ENCODE measurements around the gene C10orf120. TPM values are rescaled to one million over a fixed set of nuclear protein-coding genes. Genes with fewer than 3 reads are reported as not detected.

Gene C10orf120
- total RNA-seq, 2 donors from 2014 or later = not detected

DNA sequence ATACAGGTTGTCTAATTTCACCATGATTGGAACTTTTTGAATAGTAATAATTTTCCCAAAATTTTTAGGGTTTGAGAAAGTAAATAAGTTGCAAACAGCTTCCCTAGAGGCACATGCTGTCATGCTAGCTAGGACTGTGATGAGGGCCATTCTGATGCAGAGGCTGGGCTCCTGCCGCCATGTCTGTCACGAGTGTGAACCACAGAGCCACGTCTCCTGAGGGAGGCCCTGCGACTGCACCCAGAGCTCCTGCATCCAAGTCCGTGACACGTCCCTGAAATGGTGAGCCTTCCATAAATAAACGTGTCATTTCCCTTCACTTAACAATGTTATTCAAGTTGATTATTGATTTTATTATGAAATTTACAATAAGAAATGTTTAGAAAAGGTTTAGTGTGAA lies 40.0 kb downstream of the C10orf120 start:
- no peak overlapping the region for H3K27ac Mint-ChIP-seq
- H3K36me3 Mint-ChIP-seq (ENCODE audit: low read depth) = no peaks in the 10 kb centered on the region
- H3K27me3 Mint-ChIP-seq = peaks cover 29% of the 10 kb centered on the region
- H3K9me3 Mint-ChIP-seq = no peaks in the 10 kb centered on the region
- no peaks in the 10 kb centered on the region for H3K4me1 Mint-ChIP-seq
- no peak overlapping the region for H3K4me3 Mint-ChIP-seq
- no peak for ATAC-seq (replicated peaks)

DNA sequence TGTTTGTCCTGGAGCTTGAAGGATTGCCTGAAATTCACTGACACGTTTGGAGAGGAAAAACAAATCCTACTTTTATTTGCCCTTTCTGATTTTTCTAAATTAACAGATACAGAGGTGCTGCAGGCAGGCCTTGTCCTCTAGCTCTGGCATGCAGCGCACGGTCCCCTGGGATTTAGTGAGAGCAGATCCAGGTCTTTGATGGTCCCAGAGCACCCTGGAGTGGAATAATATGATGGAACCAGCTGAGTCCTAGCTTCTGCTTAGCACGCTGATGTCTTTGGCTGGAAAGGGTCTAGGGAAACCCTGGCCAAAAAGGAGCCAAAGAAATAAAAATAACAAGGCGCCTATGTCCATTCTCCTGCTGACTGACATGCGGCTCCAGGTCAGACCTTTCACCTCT lies 40.5 kb downstream of the C10orf120 start:
- Mint-ChIP-seq H3K9me3 (no peaks in the 10 kb centered on the region), H3K27me3 (peaks cover 32% of the 10 kb centered on the region), H3K4me3 (no peak overlapping the region), H3K4me1 (no peaks in the 10 kb centered on the region), H3K36me3 (ENCODE audit: low read depth) (no peaks in the 10 kb centered on the region), H3K27ac (no peak overlapping the region)
- ATAC-seq (replicated peaks) = no peak

DNA sequence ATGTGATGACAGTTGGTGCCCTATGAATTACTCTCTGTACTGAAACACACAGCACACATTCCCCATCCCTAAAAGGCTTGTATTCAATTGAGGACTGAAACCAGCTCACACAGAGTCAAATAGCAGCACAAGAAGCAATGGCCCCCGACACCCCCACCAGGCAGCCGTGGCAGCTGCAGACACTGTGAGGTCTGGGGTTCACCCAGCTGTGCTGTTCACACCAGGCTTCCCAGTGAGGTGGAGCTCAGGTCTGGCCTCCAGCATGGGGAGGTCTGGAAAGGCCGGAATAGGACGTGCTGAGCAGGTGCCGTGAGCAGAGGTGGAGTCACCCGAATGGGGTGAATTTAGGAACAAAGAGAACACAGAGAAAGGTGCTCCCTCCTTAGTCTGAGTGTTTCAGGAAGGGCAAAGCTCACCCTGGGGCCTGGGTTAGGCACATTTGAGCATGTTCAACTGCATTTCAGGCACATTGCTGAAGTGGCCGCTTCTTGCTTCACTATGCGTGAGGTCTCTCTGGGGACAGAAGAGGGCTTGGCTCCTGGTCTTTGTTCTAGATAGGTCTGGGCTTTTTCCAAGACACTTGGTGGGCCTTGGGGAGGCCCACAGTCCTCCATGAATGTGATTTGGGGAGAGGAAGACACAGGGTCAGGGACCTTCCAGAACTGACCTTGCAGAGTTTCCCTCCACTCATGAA lies 41.1 kb downstream of the C10orf120 start:
- no peak overlapping the region for H3K27ac Mint-ChIP-seq
- no peaks in the 10 kb centered on the region for H3K9me3 Mint-ChIP-seq
- H3K4me3 Mint-ChIP-seq = no peak overlapping the region
- H3K36me3 Mint-ChIP-seq (ENCODE audit: low read depth) = no peaks in the 10 kb centered on the region
- H3K4me1 Mint-ChIP-seq = no peaks in the 10 kb centered on the region
- peaks cover 33% of the 10 kb centered on the region for H3K27me3 Mint-ChIP-seq
- ATAC-seq (replicated peaks) = no peak

DNA sequence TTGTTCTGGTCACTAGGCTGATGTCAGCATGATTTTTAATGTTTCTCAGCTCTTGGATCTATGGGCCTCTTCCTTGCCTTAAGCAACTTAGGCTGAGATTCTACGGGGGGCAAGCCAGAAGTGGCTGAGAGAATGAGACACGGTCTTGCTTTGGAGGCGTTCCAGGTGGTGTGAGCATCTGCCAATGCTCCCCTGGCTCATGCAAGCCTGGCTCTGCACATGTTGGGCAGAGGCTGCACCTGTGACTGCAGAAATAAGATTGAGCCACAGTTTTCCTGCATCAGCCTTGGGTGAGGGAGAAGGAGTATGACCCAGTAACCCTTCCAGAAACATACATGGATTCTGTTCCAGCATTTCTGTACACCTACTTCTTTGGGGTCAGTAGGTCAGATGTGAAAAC lies 41.9 kb downstream of the C10orf120 start:
- no peak for ATAC-seq (replicated peaks)
- H3K4me3 Mint-ChIP-seq = no peak overlapping the region
- H3K27ac Mint-ChIP-seq = no peak overlapping the region
- H3K36me3 Mint-ChIP-seq (ENCODE audit: low read depth) = no peaks in the 10 kb centered on the region
- peaks cover 2% of the 10 kb centered on the region for H3K9me3 Mint-ChIP-seq
- H3K4me1 Mint-ChIP-seq = no peaks in the 10 kb centered on the region
- peaks cover 41% of the 10 kb centered on the region for H3K27me3 Mint-ChIP-seq

DNA sequence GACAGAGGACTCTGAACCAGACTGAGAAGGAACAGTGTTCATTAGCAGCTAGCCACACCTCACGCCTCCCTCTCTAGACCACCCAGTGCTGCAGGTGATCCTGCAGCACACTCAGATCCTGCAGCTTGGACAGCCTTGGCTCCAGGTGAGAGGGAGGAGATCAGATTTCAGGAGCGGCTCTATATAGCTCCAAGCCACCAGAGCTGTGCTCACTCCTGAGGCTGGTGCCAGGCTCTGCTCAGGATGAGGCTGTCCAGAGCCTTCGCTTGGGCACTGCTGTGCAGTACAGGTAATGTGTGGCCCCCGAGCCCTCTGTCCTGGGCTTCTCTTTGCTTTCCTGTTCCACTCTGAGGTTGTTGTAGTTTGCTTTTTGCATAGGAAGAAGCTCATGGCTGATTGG lies 42.4 kb downstream of the C10orf120 start:
- Mint-ChIP-seq H3K27ac (no peak overlapping the region), H3K4me3 (no peak overlapping the region), H3K9me3 (peaks cover 5% of the 10 kb centered on the region), H3K27me3 (peaks cover 42% of the 10 kb centered on the region), H3K4me1 (no peaks in the 10 kb centered on the region), H3K36me3 (ENCODE audit: low read depth) (no peaks in the 10 kb centered on the region)
- no peak for ATAC-seq (replicated peaks)

DNA sequence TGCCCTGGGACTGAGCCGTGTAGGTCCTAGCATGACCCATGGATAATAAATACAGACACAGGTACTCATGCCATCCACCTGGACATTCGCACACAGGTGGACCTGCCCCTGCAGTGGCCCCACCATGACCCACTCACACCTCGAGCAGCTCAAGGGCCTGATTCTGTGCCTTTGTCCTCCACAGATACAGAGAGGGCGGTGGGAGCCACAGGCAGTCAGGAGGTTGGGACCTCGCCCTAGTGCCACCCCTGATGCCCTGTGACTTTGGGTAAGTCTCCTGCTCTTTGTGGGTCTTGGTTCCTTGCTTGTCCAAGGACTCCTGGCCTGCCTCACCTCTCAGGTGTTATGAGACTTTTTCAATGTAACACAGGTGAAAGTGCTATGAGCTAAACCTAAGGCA lies 42.9 kb downstream of the C10orf120 start:
- Mint-ChIP-seq H3K27me3 (peaks cover 46% of the 10 kb centered on the region), H3K4me3 (no peak overlapping the region), H3K36me3 (ENCODE audit: low read depth) (no peaks in the 10 kb centered on the region), H3K4me1 (no peaks in the 10 kb centered on the region), H3K27ac (no peak overlapping the region), H3K9me3 (peaks cover 5% of the 10 kb centered on the region)
- no peak for ATAC-seq (replicated peaks)

DNA sequence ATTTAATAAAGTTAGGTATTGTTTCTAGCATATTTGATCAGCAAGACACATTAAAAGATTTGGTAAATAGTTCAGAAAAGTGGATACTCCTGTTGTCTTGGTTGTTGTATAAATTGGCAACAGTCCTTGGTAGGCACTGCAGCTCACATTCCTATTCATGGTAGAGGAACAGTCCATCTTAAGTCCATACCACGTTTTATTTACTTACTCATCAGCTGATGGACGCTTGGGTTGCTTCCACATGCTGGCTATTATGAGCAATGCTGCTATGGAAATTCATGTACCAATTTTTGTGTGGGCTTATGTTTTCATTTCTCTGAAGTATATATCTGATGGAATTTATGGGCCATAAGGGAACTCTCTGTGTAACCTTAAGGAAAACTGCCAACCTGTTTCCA lies 43.3 kb downstream of the C10orf120 start:
- Mint-ChIP-seq H3K36me3 (ENCODE audit: low read depth) (no peaks in the 10 kb centered on the region), H3K4me1 (no peaks in the 10 kb centered on the region), H3K4me3 (no peak overlapping the region), H3K27ac (no peak overlapping the region), H3K27me3 (peaks cover 47% of the 10 kb centered on the region), H3K9me3 (peaks cover 5% of the 10 kb centered on the region)
- no peak for ATAC-seq (replicated peaks)

DNA sequence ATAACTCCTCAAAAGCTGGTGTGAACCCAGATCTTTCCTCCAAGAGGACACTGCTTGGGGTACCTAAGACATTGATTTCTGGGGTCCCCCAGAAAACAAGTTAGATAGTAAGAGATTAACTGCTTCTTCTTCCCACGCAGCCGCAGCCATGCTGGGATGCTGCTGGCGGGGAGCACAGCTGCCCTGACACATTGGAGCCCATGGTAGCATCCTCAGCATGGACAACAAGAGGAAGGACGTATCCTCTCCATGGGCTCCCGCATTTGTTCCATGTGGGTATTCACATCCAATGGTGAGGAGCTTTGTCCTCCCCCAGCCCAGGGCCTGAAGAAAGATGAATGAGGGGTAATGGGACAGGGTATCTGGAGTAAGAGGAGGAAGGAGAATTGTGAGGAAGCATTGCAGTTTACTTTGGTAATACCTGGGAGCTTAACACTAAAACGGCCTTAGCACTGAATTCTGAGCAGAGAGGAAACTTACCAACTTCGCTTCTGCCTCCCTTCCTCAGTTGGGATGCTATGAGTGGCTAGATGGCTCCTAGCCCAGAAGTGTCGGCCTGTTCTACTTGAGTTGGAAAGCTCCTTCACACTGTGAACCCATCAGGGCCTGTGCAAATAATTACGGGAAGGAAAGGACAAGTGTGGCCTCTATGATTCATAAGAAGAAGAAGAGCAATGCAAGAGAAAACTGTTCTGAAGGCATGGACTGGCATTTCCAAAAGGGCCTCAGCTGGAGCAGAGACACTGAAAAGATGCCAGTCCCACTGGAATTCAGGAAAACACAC lies 43.9 kb downstream of the C10orf120 start:
- H3K4me3 Mint-ChIP-seq = no peak overlapping the region
- peaks cover 5% of the 10 kb centered on the region for H3K9me3 Mint-ChIP-seq
- no peaks in the 10 kb centered on the region for H3K4me1 Mint-ChIP-seq
- H3K27me3 Mint-ChIP-seq = peaks cover 51% of the 10 kb centered on the region
- no peak overlapping the region for H3K27ac Mint-ChIP-seq
- ATAC-seq (replicated peaks) = no peak
- H3K36me3 Mint-ChIP-seq (ENCODE audit: low read depth) = no peaks in the 10 kb centered on the region

DNA sequence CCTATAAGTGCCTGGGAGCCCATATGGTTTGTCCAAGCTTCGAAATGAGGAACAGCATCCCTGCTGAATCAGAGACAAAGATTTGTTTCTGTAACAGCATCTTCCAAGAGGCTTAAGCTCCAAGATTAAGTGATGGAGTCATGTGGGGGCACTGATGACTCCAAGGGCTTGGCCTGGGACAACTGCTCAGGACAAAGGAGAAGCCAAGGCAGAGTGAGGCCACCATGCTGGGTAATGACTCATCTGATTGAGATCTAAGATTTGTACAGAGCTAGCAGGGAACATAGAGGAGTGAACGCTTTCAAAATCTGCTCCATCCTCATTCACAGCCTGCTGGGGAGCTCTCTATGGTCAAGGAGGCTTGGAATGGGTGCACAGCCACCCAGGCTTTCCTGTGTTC lies 49.3 kb downstream of the C10orf120 start:
- H3K27me3 Mint-ChIP-seq = peaks cover 41% of the 10 kb centered on the region
- ATAC-seq (replicated peaks) = no peak
- H3K4me1 Mint-ChIP-seq = no peaks in the 10 kb centered on the region
- no peak overlapping the region for H3K4me3 Mint-ChIP-seq
- peaks cover 5% of the 10 kb centered on the region for H3K9me3 Mint-ChIP-seq
- H3K36me3 Mint-ChIP-seq (ENCODE audit: low read depth) = no peaks in the 10 kb centered on the region
- H3K27ac Mint-ChIP-seq = no peak overlapping the region

DNA sequence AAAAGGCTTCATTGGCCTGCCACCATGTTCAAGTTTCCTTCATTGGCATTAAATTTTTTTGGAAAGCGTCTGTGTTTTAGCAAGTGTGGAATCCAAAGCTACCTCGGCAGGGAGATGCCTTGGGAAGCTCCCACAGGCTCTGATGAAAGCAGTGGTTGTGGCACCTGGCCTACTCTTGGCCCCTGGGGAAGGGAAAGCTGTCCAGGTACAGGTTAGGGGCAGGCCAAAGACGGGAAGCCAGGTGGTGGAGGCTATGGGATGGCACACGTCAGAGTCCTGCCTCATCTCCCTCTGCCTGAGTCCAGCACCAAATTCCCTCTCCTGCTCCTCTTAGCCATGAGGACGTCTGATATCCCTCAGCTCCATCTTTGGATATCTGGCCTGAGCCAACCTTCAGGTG lies 49.7 kb downstream of the C10orf120 start:
- Mint-ChIP-seq H3K27me3 (peaks cover 37% of the 10 kb centered on the region), H3K36me3 (ENCODE audit: low read depth) (no peaks in the 10 kb centered on the region), H3K9me3 (peaks cover 5% of the 10 kb centered on the region), H3K27ac (no peak overlapping the region), H3K4me1 (no peaks in the 10 kb centered on the region), H3K4me3 (no peak overlapping the region)
- no peak for ATAC-seq (replicated peaks)

DNA sequence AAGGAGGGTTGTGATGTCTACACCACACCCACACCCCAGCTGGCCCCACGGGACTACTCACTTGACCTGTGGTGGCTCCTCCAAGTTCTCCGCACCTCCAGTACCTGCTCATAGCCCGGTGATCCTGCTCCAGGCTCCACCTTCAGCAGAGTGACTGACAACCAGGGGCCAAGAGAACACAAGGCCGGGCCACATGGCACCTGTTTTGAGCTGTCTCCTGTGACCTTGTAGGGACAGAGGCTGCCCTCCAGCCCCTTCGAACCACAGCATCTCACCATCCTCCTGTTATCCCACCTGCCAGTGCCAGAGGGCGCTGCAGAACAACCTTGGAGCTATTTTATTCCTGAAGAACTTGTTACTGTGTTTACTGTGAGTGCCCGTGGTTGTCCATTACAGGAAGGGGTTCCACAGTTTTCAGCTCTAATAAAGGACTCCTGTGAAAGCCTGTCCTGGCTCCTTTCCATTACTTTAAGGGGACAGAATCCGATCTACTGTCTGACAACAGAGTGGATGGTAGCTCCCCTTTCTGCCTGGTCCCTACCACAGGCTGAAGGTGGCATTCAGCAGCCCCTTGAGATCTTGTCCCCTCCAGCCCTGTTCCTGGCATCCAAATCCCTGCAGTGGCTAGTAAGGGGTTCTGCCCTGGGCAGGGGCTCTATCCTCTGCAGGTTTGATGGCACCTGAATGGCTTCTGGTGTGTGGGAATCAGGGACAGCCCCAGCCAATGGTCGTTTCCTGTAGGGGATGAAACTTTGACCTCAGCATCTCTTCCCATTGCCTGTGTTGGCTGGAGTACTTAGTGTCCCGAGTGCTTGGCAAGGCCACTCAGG lies 50.8 kb downstream of the C10orf120 start:
- no peak overlapping the region for H3K4me3 Mint-ChIP-seq
- H3K27ac Mint-ChIP-seq = no peak overlapping the region
- ATAC-seq (replicated peaks) = no peak
- no peaks in the 10 kb centered on the region for H3K36me3 Mint-ChIP-seq (ENCODE audit: low read depth)
- peaks cover 32% of the 10 kb centered on the region for H3K27me3 Mint-ChIP-seq
- H3K4me1 Mint-ChIP-seq = no peaks in the 10 kb centered on the region
- peaks cover 5% of the 10 kb centered on the region for H3K9me3 Mint-ChIP-seq

Other genes with a start within 250 kb of the C10orf120 start
- gene ARMS2, start 245.2 kb downstream of the C10orf120 start, total RNA-seq = not detected
- gene HTRA1, start 238.3 kb downstream of the C10orf120 start, total RNA-seq = not detected
- not detected for gene DMBT1, start 139.1 kb downstream of the C10orf120 start, total RNA-seq
- gene CUZD1, start 146.0 kb upstream of the C10orf120 start, total RNA-seq = 1 to 10 TPM; 2.6 to 3.3 TPM
- 10 to 100 TPM; 10.1 to 14.8 TPM for gene FAM24B, start 179.7 kb upstream of the C10orf120 start, total RNA-seq
- not detected for gene FAM24A, start 210.8 kb upstream of the C10orf120 start, total RNA-seq

Measured in activated T-helper 17 cell treated with anti-CD3 and anti-CD28 coated beads, Interleukin-2, amount 50 U/mL, for 72 hours (primary cell).